ENCODE data around the gene GAS5. TPM values are rescaled to one million over a fixed set of nuclear protein-coding genes. Genes with fewer than 3 reads are reported as not detected.

The GAS5 gene
- total and polyA plus RNA-seq, 8 donors = 260 to 1,064 (median 764) TPM

DNA sequence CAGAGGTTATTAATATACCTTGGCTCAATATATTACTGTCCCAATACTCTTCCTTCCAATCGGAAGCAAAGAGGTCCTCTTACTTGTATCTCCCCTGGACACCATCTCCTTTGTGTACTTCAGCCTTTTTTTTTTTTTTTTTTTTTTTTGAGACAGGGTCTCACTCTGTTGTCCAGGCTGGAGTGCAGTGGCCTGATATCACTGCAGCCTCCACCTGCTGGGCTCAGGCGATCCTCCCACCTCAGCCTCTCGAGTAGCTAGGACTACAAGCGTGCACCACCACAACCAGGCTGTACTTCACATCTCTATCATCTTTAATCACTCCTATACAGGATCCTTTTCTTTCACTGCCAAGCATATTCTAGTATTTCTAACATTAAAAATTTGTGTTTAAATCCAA, 46.1 kb downstream of the GAS5 start:
- Histone ChIP-seq H3K9me3 (no peaks in the 10 kb centered on the region), H3K27ac (no peak overlapping the region), H3K27me3 (no peaks in the 10 kb centered on the region), H3K4me1 (peaks cover 2 to 22% of the 10 kb centered on the region in 2 donors), H3K36me3 (peaks cover 0 to 4% of the 10 kb centered on the region in 2 donors), H3K4me3 (no peak overlapping the region)
- TF ChIP-seq, protein P1, sequence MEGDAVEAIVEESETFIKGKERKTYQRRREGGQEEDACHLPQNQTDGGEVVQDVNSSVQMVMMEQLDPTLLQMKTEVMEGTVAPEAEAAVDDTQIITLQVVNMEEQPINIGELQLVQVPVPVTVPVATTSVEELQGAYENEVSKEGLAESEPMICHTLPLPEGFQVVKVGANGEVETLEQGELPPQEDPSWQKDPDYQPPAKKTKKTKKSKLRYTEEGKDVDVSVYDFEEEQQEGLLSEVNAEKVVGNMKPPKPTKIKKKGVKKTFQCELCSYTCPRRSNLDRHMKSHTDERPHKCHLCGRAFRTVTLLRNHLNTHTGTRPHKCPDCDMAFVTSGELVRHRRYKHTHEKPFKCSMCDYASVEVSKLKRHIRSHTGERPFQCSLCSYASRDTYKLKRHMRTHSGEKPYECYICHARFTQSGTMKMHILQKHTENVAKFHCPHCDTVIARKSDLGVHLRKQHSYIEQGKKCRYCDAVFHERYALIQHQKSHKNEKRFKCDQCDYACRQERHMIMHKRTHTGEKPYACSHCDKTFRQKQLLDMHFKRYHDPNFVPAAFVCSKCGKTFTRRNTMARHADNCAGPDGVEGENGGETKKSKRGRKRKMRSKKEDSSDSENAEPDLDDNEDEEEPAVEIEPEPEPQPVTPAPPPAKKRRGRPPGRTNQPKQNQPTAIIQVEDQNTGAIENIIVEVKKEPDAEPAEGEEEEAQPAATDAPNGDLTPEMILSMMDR (IDR thresholded peaks at IDR 0.05) = no peak
- intact Hi-C loops (cut with DNase I) = no loop called here
- ATAC-seq = no peak
- no peak for DNase-seq

DNA sequence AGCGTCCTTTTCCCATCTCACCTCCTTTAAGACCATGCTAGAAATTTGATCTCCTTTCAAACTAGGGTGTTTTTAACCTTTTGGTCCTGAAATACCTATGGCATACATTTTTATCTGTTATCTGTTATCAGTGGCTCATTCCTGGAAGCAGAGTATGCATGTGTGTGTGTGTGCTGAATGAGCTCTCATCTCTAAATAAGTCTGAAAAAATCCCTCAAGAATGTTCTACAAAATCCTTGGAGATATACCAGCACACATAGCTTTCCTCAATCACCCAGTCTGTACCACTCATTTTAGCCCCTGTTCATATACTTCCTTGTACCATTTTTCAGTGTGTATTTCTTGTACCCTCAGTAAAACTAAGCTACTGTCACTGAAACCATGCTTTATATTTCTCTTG, 49.3 kb downstream of the GAS5 start:
- no peak for ATAC-seq

More for the DNA sequence above, 49.3 kb downstream of the GAS5 start:
- no peak for DNase-seq
- Histone ChIP-seq H3K27ac (no peak overlapping the region), H3K27me3 (no peaks in the 10 kb centered on the region), H3K9me3 (no peaks in the 10 kb centered on the region), H3K4me1 (peaks cover 2 to 14% of the 10 kb centered on the region in 2 donors), H3K4me3 (no peak overlapping the region), H3K36me3 (peaks cover 0 to 4% of the 10 kb centered on the region in 2 donors)
- intact Hi-C loops (cut with DNase I) = no loop called here
- TF ChIP-seq, protein P1 (IDR thresholded peaks at IDR 0.05) = no peak

Other genes with a start within 250 kb of the GAS5 start
- gene TEX50, start 232.7 kb downstream of the GAS5 start, total RNA-seq = not detected
- gene TEX50, start 232.7 kb downstream of the GAS5 start, polyA plus RNA-seq (ENCODE audit: insufficient read length in 6 of 6) = not detected
- gene ANKRD45, start 198.1 kb downstream of the GAS5 start, total RNA-seq = 1 to 10 TPM; 1.7 to 4.1 TPM
- gene ANKRD45, start 198.1 kb downstream of the GAS5 start, polyA plus RNA-seq (ENCODE audit: insufficient read length in 6 of 6) = 1 to 10 TPM; 2.2 to 5.2 (median 3.5) TPM
- 10 to 100 TPM; 23.9 to 28.8 TPM for gene KLHL20, start 153.0 kb downstream of the GAS5 start, total RNA-seq
- gene KLHL20, start 153.0 kb downstream of the GAS5 start, polyA plus RNA-seq (ENCODE audit: insufficient read length in 6 of 6) = 10 to 100 TPM; 28.3 to 31.7 (median 29.5) TPM
- gene DARS2, start 43.3 kb downstream of the GAS5 start, total RNA-seq = 10 to 100 TPM; 20.5 to 21.1 TPM
- gene DARS2, start 43.3 kb downstream of the GAS5 start, polyA plus RNA-seq (ENCODE audit: insufficient read length in 6 of 6) = 10 to 100 TPM; 19.9 to 24.7 (median 21.9) TPM
- gene CENPL, start 43.1 kb downstream of the GAS5 start, total RNA-seq = 1 to 10 TPM; 7.2 to 8.3 TPM
- gene CENPL, start 43.1 kb downstream of the GAS5 start, polyA plus RNA-seq (ENCODE audit: insufficient read length in 6 of 6) = 10 to 100 TPM; 11.0 to 19.0 (median 12.9) TPM
- gene ZBTB37, start 391 bp upstream of the GAS5 start, total RNA-seq = 10 to 100 TPM; 10.0 to 11.6 TPM
- 10 to 100 TPM; 10.4 to 13.3 (median 12.6) TPM for gene ZBTB37, start 391 bp upstream of the GAS5 start, polyA plus RNA-seq (ENCODE audit: insufficient read length in 6 of 6)
- gene SERPINC1, start 49.3 kb upstream of the GAS5 start, total RNA-seq = under 1 TPM; 0.29 to 0.44 TPM
- gene SERPINC1, start 49.3 kb upstream of the GAS5 start, polyA plus RNA-seq (ENCODE audit: insufficient read length in 6 of 6) = under 1 TPM in 5 of 6 donors, not detected in 1; 0.13 to 0.54 (median 0.43) TPM
- 10 to 100 TPM; 32.7 to 35.7 TPM for gene RC3H1, start 154.4 kb upstream of the GAS5 start, total RNA-seq
- 10 to 100 TPM; 13.3 to 15.4 (median 13.9) TPM for gene RC3H1, start 154.4 kb upstream of the GAS5 start, polyA plus RNA-seq (ENCODE audit: insufficient read length in 6 of 6)